Osteocyte (in vitro differentiated cells): ENCODE measurements around the gene DLG2. TPM values are rescaled to one million over a fixed set of nuclear protein-coding genes. Genes with fewer than 3 reads are reported as not detected.

Experiments
- DNase-seq: peaks from one replicate; pipeline ENCODE4 v3.0.0; 2021; ENCODE audit warnings: mixed read lengths; ENCODE audit not compliant: unreplicated experiment; ENCODE audit errors: extremely low spot score
- H3K27ac Mint-ChIP-seq: one replicate; pipeline ENCODE4 v1.8.0; 2021; ENCODE audit warnings: mild to moderate bottlenecking, mixed read lengths; ENCODE audit not compliant: unreplicated experiment
- H3K27me3 Mint-ChIP-seq: one replicate; pipeline ENCODE4 v1.8.0; 2021; ENCODE audit warnings: mixed read lengths; ENCODE audit not compliant: unreplicated experiment
- H3K36me3 Mint-ChIP-seq: one replicate; pipeline ENCODE4 v1.8.0; 2021; ENCODE audit warnings: mixed read lengths; ENCODE audit not compliant: unreplicated experiment
- H3K4me1 Mint-ChIP-seq: one replicate; pipeline ENCODE4 v1.8.0; 2021; ENCODE audit warnings: mixed read lengths; ENCODE audit not compliant: unreplicated experiment
- H3K4me3 Mint-ChIP-seq: one replicate; pipeline ENCODE4 v1.8.0; 2021; ENCODE audit warnings: mild to moderate bottlenecking, moderate library complexity, mixed read lengths; ENCODE audit not compliant: unreplicated experiment
- H3K9me3 Mint-ChIP-seq: one replicate; pipeline ENCODE4 v1.8.0; 2021; ENCODE audit warnings: mixed read lengths; ENCODE audit not compliant: unreplicated experiment
- total RNA-seq: library from RNA; stranded (reverse); gene quantifications from 2 replicates; pipeline ENCODE4 v1.2.1, GENCODE V29; 2021
- TF ChIP-seq, protein P1 (sequence below): fragments of 200-600 bp; sonication (generic); IDR thresholded peaks from 2 replicates; pipeline ENCODE4 v1.5.0; 2021; ENCODE audit warnings: antibody characterized with exemption, mild to moderate bottlenecking, moderate library complexity

The DLG2 gene
- total RNA-seq, 1 donor from 2014 or later: 2.1 TPM

DNA sequence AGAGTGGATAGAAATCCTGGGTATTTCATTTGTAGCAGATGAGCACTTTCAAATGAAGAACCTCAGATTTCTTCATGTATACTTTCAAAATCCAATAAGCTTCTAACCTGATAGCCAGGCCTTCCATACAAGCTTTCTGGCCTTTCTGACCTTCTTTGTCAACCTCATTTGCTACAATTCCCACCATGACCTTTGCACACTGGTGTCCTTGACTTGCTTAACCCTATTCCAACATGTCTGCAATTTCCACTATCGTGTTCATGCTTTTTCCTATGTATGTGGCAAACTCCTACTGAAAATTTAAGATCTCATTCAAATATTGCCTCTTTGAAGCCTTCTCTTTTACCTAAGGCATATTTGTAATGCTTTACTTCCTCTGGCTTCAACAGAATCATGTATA, 2098.9 kb downstream of the DLG2 start:
- Mint-ChIP-seq H3K36me3 (no peaks in the 10 kb centered on the region), H3K27me3 (no peaks in the 10 kb centered on the region), H3K27ac (no peak overlapping the region), H3K4me1 (no peaks in the 10 kb centered on the region), H3K4me3 (no peak overlapping the region), H3K9me3 (no peaks in the 10 kb centered on the region)
- DNase-seq: no peak
- TF ChIP-seq, protein P1, sequence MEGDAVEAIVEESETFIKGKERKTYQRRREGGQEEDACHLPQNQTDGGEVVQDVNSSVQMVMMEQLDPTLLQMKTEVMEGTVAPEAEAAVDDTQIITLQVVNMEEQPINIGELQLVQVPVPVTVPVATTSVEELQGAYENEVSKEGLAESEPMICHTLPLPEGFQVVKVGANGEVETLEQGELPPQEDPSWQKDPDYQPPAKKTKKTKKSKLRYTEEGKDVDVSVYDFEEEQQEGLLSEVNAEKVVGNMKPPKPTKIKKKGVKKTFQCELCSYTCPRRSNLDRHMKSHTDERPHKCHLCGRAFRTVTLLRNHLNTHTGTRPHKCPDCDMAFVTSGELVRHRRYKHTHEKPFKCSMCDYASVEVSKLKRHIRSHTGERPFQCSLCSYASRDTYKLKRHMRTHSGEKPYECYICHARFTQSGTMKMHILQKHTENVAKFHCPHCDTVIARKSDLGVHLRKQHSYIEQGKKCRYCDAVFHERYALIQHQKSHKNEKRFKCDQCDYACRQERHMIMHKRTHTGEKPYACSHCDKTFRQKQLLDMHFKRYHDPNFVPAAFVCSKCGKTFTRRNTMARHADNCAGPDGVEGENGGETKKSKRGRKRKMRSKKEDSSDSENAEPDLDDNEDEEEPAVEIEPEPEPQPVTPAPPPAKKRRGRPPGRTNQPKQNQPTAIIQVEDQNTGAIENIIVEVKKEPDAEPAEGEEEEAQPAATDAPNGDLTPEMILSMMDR: no peak

DNA sequence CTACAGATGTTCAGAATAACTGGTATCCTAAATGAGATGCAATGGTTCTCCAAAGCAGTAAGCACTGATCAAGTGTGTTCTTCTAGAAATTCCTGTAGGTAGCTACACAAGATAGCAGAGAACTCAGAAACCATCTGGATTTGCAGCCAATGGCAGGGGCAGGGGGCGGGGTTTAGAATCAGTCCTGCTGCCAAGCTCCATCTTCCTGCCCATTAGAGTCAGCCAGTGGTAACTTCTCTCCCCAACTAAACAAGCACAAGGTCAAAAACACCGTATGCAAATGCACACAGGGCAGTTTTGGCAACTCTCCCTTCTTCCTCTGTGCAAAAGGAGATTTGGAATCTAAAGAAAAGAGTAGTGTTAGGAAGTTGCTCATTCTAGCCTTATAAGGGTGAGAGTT, 2103.5 kb downstream of the DLG2 start:
- H3K36me3 Mint-ChIP-seq: no peaks in the 10 kb centered on the region
- TF ChIP-seq, protein P1: no peak
- H3K27me3 Mint-ChIP-seq: no peaks in the 10 kb centered on the region
- H3K27ac Mint-ChIP-seq: no peak overlapping the region
- no peak for DNase-seq
- H3K4me3 Mint-ChIP-seq: no peak overlapping the region
- H3K4me1 Mint-ChIP-seq: no peaks in the 10 kb centered on the region
- no peaks in the 10 kb centered on the region for H3K9me3 Mint-ChIP-seq

GRCh38 chr11:83522911-83523310, 2104.2 kb downstream of the DLG2 start:
- H3K4me1 Mint-ChIP-seq: no peaks in the 10 kb centered on the region
- H3K27ac Mint-ChIP-seq: no peak overlapping the region
- H3K27me3 Mint-ChIP-seq: no peaks in the 10 kb centered on the region
- no peaks in the 10 kb centered on the region for H3K36me3 Mint-ChIP-seq
- H3K9me3 Mint-ChIP-seq: no peaks in the 10 kb centered on the region
- H3K4me3 Mint-ChIP-seq: no peak overlapping the region
- no peak for DNase-seq
- TF ChIP-seq, protein P1: no peak

DNA sequence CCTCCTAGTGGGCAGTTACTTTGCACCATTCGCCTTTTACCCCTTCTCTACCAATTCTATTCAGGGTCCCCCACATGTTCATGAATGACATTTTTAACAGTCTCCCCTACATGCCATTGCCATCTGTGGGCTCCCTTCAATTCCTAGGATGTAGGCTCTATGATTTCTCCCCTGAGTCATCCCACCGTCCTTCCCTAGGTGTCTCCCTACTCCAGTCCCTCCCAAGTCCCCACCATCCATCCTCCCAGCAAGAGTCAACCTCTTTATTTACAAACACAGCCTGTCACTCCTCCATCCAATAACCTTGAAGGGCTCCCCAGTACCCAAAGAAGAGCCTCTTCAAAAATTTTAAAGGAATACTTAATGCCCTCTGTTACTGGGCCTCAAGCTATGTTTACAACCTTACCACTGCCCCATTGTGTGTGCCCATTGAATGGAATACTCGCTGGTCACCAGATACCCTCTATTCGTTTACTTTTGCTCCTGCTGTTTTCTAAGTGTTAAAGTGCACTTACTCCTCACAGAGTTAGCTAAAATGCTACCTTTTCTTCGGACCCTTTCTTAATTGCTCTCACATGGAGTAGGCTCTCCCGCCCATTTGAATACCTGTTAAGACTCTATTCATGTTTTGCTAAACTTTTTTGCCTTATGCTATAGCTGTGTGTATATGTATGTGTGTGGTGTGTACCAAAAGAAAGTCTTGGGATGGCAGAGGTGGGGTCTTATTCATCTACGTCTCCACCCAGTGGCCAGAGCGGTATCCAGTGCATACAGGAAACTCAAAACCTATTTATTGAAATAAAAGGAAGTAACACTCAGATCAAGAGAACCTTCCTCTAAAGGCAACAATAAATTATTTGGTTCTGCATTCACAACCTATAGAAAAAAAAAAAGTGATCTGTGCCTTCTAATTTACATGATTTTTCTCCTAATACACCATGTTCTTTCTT, 2105.2 kb downstream of the DLG2 start:
- Mint-ChIP-seq H3K36me3 (no peaks in the 10 kb centered on the region), H3K4me1 (no peaks in the 10 kb centered on the region), H3K4me3 (no peak overlapping the region), H3K9me3 (peaks cover 4% of the 10 kb centered on the region), H3K27ac (no peak overlapping the region), H3K27me3 (no peaks in the 10 kb centered on the region)
- DNase-seq: no peak
- TF ChIP-seq, protein P1: no peak

DNA sequence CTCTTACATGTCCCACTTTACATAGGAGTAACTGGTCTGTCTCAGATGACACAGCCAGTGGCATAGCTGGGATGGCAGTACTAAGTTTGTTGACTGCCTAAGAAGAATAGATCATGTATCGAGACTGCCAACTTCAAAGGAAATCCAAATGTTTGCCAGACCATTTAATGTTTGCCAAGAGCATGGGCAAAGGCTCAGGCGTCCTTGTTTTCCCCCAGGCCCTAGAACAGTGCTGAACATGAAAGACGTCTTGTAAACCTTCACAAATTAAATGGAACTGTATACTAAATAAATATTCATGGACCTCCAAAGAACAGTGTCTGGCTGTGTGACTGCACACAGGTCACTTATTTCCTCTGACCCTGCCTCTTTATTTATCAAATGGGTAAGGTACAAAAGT, 2106.3 kb downstream of the DLG2 start:
- H3K27me3 Mint-ChIP-seq: no peaks in the 10 kb centered on the region
- no peaks in the 10 kb centered on the region for H3K36me3 Mint-ChIP-seq
- no peak for DNase-seq

More for the DNA sequence above, 2106.3 kb downstream of the DLG2 start:
- Mint-ChIP-seq H3K4me3 (no peak overlapping the region), H3K27ac (no peak overlapping the region), H3K9me3 (peaks cover 4% of the 10 kb centered on the region), H3K4me1 (no peaks in the 10 kb centered on the region)
- TF ChIP-seq, protein P1: no peak
